Measurements from ENCODE around the gene TSPAN13.

DNA sequence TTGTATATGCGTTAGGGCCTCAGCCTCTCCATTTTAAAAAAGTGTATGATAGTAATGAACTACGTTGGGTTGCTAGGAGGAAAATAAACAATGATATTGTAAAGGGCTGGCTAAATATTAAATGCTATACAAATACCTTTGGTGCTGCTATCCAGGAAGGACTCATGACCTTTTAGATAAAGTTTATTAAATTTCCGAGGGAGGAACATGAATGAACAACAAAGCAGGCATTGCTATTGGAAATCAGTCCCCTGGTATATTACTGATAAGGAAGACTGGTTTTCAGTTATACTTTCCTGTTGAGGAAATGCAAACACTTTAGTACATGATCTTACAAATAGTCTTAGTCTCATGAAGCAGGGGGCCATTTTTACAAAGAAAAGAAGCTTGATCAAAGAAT lies 68.5 kb downstream of the TSPAN13 start:
- TF ChIP-seq CTCF (IDR thresholded peaks at IDR 0.05) = no peak
- TF ChIP-seq POLR2A (IDR thresholded peaks at IDR 0.05) = no peak

All from thyroid gland (tissue), 4 donors.